K562 (cell line): ENCODE measurements around the gene NR1I3.

ENCODE experiments used
- JUNB ChIP-seq: fragments of 450-650 bp; formaldehyde crosslinking; conservative IDR thresholded peaks from 2 replicates; pipeline ENCODE4 v1.4.0; 2020; ENCODE audit warnings: mild to moderate bottlenecking
- POLR2A ChIP-seq: fragments of 450-650 bp; conservative IDR thresholded peaks from 2 replicates; pipeline ENCODE4 v1.6.1; 2016
- SIN3A ChIP-seq, 2 experiments: fragments of 150-350 bp in 1 of 2; IDR thresholded peaks; 2 replicates each; pipeline ENCODE4 v1.6.1; 2011 to 2016; ENCODE audit warnings: borderline replicate concordance in 2 of 2, low read depth in 2 of 2, low read length in 2 of 2, mild to moderate bottlenecking in 2 of 2, moderate library complexity in 2 of 2; ENCODE audit not compliant: control insufficient read depth in 1 of 2
- TCF7 ChIP-seq: sonication (generic); IDR thresholded peaks from 2 replicates; pipeline ENCODE4 v1.6.1; 2016; ENCODE audit warnings: antibody characterized with exemption, borderline replicate concordance
- ZNF507 ChIP-seq: conservative IDR thresholded peaks from 2 replicates; pipeline ENCODE4 v1.6.1; 2017; ENCODE audit warnings: missing genetic modification characterization, missing compliant biosample characterization

- TF ChIP-seq JUNB (CRISPR knock-in tag) (no peak), TCF7 (no peak), ZNF507 (tag) (no peak), SIN3A (IDR thresholded peaks at IDR 0.05; ENCODE audit: borderline replicate concordance in 2 of 2, control insufficient read depth in 1 of 2, low read depth in 2 of 2, low read length in 2 of 2) (no peak), POLR2A (no peak)
These were observed 23.5 kb upstream of the NR1I3 start for GRCh38 chr1:161261261-161262235.
